Right lobe of liver (tissue), 6 donors: Measurements from ENCODE around the gene TCF25. TPM values are rescaled to one million over a fixed set of nuclear protein-coding genes. Genes with fewer than 3 reads are reported as not detected.
A peak's percentile ranks its signal among the peaks of the same experiment; 100 is the strongest.

Experiments used
- ATAC-seq, 4 donors: fragments of 200-7000 bp; cut with Tn5 transposase; one replicate each; pipeline ENCODE4 v1.9.1; 2020; ENCODE audit warnings: mild to moderate bottlenecking in 4 of 4, moderate library complexity in 4 of 4
- DNase-seq, 3 donors: peaks; one replicate each; pipeline ENCODE4 v3.0.0-alpha.2; 2020
- H3K27ac ChIP-seq, 3 donors: fragments of 200-600 bp; one replicate each; pipeline ENCODE4 v1.8.0; 2022
- H3K27me3 ChIP-seq, 2 donors: fragments of 200-600 bp; one replicate each; pipeline ENCODE4 v1.8.0; 2022
- H3K36me3 ChIP-seq, 4 donors: fragments of 200-600 bp; sonication (generic) in 1 of 4; one replicate each; pipeline versions ENCODE4 v1.5.1 to v1.8.0; 2017 to 2022; ENCODE audit warnings: control low read depth in 1 of 4
- H3K4me1 ChIP-seq, 4 donors: fragments of 200-600 bp; sonication (generic) in 1 of 4; one replicate each; pipeline versions ENCODE4 v1.5.1 to v1.8.0; 2017 to 2022; ENCODE audit warnings: control low read depth in 1 of 4
- H3K4me3 ChIP-seq, 3 donors: fragments of 200-600 bp; one replicate each; pipeline ENCODE4 v1.8.0; 2022
- H3K9me3 ChIP-seq, 4 donors: fragments of 200-600 bp; sonication (generic) in 1 of 4; one replicate each; pipeline versions ENCODE4 v1.5.1 to v1.8.0; 2017 to 2022; ENCODE audit warnings: control low read depth in 1 of 4
- POLR2A ChIP-seq: fragments of 450-650 bp; IDR thresholded peaks from one replicate; pipeline ENCODE4 v1.6.1; 2017; ENCODE audit warnings: antibody characterized with exemption, mild to moderate bottlenecking
- WGBS: methylation state at CpG from one replicate; pipeline ENCODE4 v1.1.6; 2018; ENCODE audit warnings: low coverage, low lambda C conversion rate; ENCODE audit not compliant: insufficient coverage; ENCODE audit errors: missing lambda C conversion rate; 5-methylcytosine and 5-hydroxymethylcytosine counted together
- intact Hi-C, 2 donors: fragments of 100-400 bp; cut with DNase I; formaldehyde crosslinking; loops; one replicate each; pipeline versions ENCODE4 v1.11.2 to v1.14.1; 2022
- total RNA-seq, 6 experiments: library from RNA; depleted of rRNA in 2 of 6; stranded (reverse); fragments of >200 nt in 2 of 6; fragmentation: NEBNext Ultra II Directional in 3 of 6; extraction: Animal tissue kit (Norgen Biotek cat#: 25700) in 3 of 6; gene quantifications; one replicate each; pipeline versions ENCODE4 v1.1.0 to v1.2.4, GENCODE V29; 2016 to 2023
- TF ChIP-seq, protein P1 (sequence below), 4 donors: fragments of 200-600 bp in 3 of 4; fragments of 450-650 bp in 1 of 4; IDR thresholded peaks; one replicate each; pipeline versions ENCODE4 v1.5.1 to v1.8.0; 2016 to 2022; ENCODE audit warnings: antibody characterized with exemption in 4 of 4, mild to moderate bottlenecking in 2 of 4
- donor health status: DM: no; HTN: yes; CAD: no.
- donor health status: DM: no; HTN: no; CAD: no.
- donor health status: DM: no; HTN: no; CAD: no.
- donor health status: DM: no; HTN: yes; CAD: no.
- donor health status: DM: no; HTN: yes; CAD: no.

Gene TCF25
- total RNA-seq, 6 experiments from 2014 or later, result 66.6 to 91.6 (median 77.9) TPM

DNA sequence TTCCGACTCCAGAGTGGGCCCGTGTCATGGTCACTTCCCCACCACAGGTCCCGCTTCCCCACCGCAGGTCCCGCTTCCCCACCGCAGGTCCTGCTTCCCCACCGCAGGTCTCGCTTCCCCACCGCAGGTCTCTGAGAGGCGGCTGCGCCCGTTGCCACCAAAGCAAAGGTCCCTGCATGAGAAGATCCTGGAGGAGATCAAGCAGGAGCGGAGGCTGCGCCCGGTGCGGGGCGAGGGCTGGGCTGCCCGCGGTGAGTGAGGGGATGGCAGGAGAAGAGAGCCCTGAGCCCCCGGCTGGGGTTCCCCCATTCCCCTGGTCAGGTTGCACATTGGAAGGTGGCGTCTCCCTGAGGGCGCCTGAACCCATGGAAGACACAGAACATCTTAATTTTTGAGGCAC, 17.4 kb upstream of the TCF25 start:
- whole genome bisulfite sequencing, result 97% methylated on average over 6 of the region's 22 CpGs
- ATAC-seq (no peak), DNase-seq (no peak)
- Histone ChIP-seq H3K4me3 (no peak overlapping the region), H3K36me3 (no peaks in the 10 kb centered on the region), H3K9me3 (no peaks in the 10 kb centered on the region), H3K27me3 (no peaks in the 10 kb centered on the region), H3K27ac (no peak overlapping the region), H3K4me1 (peaks cover 0 to 6% (median 0%) of the 10 kb centered on the region in 4 donors)
- TF ChIP-seq POLR2A, result no peak
- intact Hi-C loops, result no loop called here

DNA sequence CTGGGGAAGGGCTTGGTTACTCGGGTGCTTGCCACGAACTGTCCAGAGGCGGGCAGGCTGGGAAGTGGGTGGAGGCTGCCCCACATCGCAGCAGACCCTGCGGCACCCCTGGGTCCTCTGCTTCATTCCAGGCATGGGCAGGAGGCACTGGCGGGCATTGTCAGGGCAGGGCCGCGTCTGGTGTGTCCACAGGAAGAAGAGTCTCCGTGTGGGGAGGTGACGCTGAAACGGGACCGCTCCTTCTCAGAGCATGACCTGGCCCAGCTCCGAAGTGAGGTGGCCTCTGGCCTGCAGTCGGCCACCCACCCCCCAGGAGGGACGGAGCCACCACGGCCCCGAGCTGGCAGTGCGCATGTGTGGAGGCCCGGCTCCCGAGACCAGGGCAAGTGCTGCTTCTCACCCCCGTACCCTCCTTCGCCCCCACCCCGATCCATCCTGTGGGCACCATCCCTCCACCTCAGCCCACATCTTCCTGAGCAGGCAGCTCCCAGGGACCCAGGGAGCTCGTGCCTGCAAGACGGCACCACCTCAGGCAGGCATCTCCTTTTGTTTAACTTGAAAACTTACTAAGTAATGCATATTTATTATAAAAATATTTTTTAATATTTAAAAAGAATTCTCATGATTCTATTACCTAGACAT, 14.3 kb upstream of the TCF25 start:
- ATAC-seq (no peak), DNase-seq (no peak)
- Histone ChIP-seq H3K9me3 (no peaks in the 10 kb centered on the region), H3K27ac (no peak overlapping the region), H3K4me1 (no peaks in the 10 kb centered on the region), H3K36me3 (no peaks in the 10 kb centered on the region), H3K27me3 (no peaks in the 10 kb centered on the region), H3K4me3 (no peak overlapping the region)
- WGBS, result 94% methylated on average over 4 of the region's 25 CpGs
- no peak for TF ChIP-seq POLR2A
- TF ChIP-seq, protein P1, sequence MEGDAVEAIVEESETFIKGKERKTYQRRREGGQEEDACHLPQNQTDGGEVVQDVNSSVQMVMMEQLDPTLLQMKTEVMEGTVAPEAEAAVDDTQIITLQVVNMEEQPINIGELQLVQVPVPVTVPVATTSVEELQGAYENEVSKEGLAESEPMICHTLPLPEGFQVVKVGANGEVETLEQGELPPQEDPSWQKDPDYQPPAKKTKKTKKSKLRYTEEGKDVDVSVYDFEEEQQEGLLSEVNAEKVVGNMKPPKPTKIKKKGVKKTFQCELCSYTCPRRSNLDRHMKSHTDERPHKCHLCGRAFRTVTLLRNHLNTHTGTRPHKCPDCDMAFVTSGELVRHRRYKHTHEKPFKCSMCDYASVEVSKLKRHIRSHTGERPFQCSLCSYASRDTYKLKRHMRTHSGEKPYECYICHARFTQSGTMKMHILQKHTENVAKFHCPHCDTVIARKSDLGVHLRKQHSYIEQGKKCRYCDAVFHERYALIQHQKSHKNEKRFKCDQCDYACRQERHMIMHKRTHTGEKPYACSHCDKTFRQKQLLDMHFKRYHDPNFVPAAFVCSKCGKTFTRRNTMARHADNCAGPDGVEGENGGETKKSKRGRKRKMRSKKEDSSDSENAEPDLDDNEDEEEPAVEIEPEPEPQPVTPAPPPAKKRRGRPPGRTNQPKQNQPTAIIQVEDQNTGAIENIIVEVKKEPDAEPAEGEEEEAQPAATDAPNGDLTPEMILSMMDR (IDR thresholded peaks at IDR 0.05), result no peak
- intact Hi-C loops, result no loop called here

DNA sequence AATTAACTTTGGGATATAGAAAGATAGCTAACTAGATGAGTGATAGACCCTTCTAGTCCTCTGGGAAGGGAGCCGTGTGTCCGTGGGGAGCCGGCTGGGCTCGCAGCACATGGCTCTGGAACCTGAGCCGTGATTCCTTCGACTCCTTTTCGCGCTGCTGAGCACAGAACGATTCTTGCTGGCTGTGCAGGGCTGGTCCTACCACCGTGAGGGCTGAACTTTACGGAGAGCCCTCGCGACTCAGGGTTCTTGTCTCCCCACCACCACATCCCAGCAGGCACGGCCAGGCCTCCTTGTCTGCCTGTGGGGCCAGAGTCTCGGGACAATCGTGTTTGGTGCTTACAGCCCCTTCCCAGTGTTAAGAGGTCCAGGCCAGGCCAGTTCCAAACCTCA, 13.8 kb upstream of the TCF25 start:
- DNase-seq, result no peak
- H3K4me3 ChIP-seq, result no peak overlapping the region
- TF ChIP-seq, protein P1 (IDR thresholded peaks at IDR 0.05), result no peak
- no peak for TF ChIP-seq POLR2A
- no peak for ATAC-seq
- intact Hi-C loops, result loop anchor here in 1 of 2 donors (10.0 kb wide), 1 partner anchor 65 kb away; no protein-coding TSS in a partner anchor
- no peaks in the 10 kb centered on the region for H3K9me3 ChIP-seq
- no peaks in the 10 kb centered on the region for H3K4me1 ChIP-seq
- no peak overlapping the region for H3K27ac ChIP-seq
- no peaks in the 10 kb centered on the region for H3K27me3 ChIP-seq
- H3K36me3 ChIP-seq, result no peaks in the 10 kb centered on the region
- 90% methylated on average over 10 of the region's 16 CpGs for WGBS

DNA sequence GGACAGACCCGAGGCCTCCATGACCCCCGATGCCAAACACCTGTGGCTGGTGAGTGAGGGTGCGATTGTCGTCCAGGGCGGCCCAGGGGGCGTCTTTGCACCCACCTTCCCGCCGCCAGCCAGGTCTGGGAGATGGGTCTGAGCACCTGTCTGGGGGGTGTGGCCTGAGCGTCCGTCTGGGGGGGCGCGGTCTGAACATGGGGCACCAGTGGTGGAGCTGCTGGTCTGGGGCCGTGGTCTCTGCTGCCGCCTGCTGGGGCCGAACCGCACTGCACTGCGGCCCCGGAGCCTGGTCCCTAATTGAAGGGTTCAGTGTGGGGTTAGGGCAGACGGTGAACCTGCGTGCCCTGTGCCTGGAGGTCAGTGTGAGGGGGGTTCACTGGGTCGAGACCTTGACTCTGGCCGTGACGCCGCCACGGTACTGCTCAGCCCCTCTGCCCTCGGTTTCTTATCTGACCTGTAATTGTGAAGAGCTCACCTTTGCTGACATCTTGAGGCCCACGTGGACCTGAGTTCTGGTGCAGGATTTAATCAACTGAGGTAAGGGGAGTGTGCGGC, 12.6 kb upstream of the TCF25 start:
- DNase-seq, result peak in 2 of 3 donors; percentile 62 to 75
- ATAC-seq, result peak; percentile 87 to 93 (median 90)
- TF ChIP-seq, protein P1 (IDR thresholded peaks at IDR 0.05), result peak; percentile 93 to 95 (median 94)
- TF ChIP-seq POLR2A, result no peak
- 12% methylated on average over 10 of the region's 28 CpGs for WGBS
- no peak overlapping the region for H3K27ac ChIP-seq
- H3K4me3 ChIP-seq, result no peak overlapping the region
- H3K9me3 ChIP-seq, result no peaks in the 10 kb centered on the region
- no peaks in the 10 kb centered on the region for H3K27me3 ChIP-seq
- H3K36me3 ChIP-seq, result no peaks in the 10 kb centered on the region
- intact Hi-C loops, result loop anchor here in 1 of 2 donors (10.0 kb wide), 1 partner anchor 66 kb away; no protein-coding TSS in a partner anchor
- H3K4me1 ChIP-seq, result no peaks in the 10 kb centered on the region

DNA sequence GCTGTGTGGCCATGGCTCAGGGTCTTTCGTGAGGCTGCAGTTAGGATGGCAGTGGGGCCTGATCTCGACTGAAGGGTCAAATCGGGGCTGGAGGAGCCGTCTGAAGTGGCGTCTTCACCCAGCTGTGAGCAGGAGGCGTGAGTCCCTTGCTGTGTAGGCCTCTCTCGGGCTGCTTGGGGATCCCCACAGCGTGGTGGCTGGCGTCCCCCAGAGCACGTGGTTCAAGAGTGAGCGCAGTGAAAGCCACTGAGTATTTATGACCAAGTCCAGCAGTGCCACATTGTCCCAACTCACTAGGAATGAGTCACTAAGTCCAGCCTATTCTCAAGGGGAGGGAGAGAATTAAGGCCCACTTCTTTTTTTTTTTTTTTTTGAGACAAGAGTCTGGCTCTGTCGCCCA, 11.7 kb upstream of the TCF25 start:
- DNase-seq (no peak), ATAC-seq (no peak)
- intact Hi-C loops, result loop anchor here in 1 of 2 donors (10.0 kb wide), 1 partner anchor 67 kb away; no protein-coding TSS in a partner anchor
- TF ChIP-seq POLR2A, result no peak
- TF ChIP-seq, protein P1 (IDR thresholded peaks at IDR 0.05), result no peak
- no peaks in the 10 kb centered on the region for H3K4me1 ChIP-seq
- no peak overlapping the region for H3K27ac ChIP-seq
- 100% methylated on average over 1 of the region's 12 CpGs for WGBS
- no peak overlapping the region for H3K4me3 ChIP-seq
- no peaks in the 10 kb centered on the region for H3K36me3 ChIP-seq
- H3K9me3 ChIP-seq, result no peaks in the 10 kb centered on the region
- H3K27me3 ChIP-seq, result no peaks in the 10 kb centered on the region
